DND-41 (cell line): ENCODE data around the gene CD207.

Experiments
- ATAC-seq: fragments of 200-7000 bp; cut with Tn5 transposase; 3 replicates; pipeline ENCODE4 v1.9.1; 2021; ENCODE audit warnings: low read depth; ENCODE audit not compliant: insufficient read depth
- DNase-seq: peaks from one replicate; pipeline ENCODE4 v3.0.0-alpha.2; 2020
- H2AFZ ChIP-seq: 2 replicates; pipeline ENCODE4 v1.6.0; 2012; ENCODE audit warnings: low read depth, low read length
- H3K27ac ChIP-seq: 2 replicates; pipeline ENCODE4 v1.5.1; 2012; ENCODE audit warnings: low read length, inconsistent platforms
- H3K27me3 ChIP-seq: fragments of 200-600 bp; sonication (generic); 2 replicates; pipeline ENCODE4 v1.6.0; 2012; ENCODE audit warnings: low read length, mild to moderate bottlenecking, inconsistent platforms; ENCODE audit not compliant: insufficient read depth, poor library complexity
- H3K36me3 ChIP-seq: 2 replicates; pipeline ENCODE4 v1.5.1; 2012; ENCODE audit warnings: low read length, inconsistent platforms; ENCODE audit not compliant: insufficient read depth
- H3K4me1 ChIP-seq: 2 replicates; pipeline ENCODE4 v1.5.1; 2012; ENCODE audit warnings: mild to moderate bottlenecking, low read length; ENCODE audit not compliant: insufficient read depth
- H3K4me2 ChIP-seq: 2 replicates; pipeline ENCODE4 v1.6.0; 2012; ENCODE audit warnings: mild to moderate bottlenecking, moderate library complexity, low read length, inconsistent platforms; ENCODE audit not compliant: insufficient read depth
- H3K4me3 ChIP-seq, 2 experiments: fragments of 200-600 bp in 1 of 2; shearing (Covaris generic) in 1 of 2; 2 replicates each; pipeline ENCODE4 v1.5.1; 2012 to 2016; ENCODE audit warnings: inconsistent platforms in 2 of 2, low read length in 2 of 2, mild to moderate bottlenecking in 2 of 2, low read depth in 1 of 2, moderate library complexity in 1 of 2
- H3K79me2 ChIP-seq: 2 replicates; pipeline ENCODE4 v1.6.0; 2012; ENCODE audit warnings: low read length, inconsistent platforms; ENCODE audit not compliant: insufficient read depth
- H3K9ac ChIP-seq: 2 replicates; pipeline ENCODE4 v1.6.0; 2012; ENCODE audit warnings: low read depth, mild to moderate bottlenecking, inconsistent platforms, low read length, moderate library complexity
- H3K9me3 ChIP-seq: 2 replicates; pipeline ENCODE4 v1.5.1; 2012; ENCODE audit warnings: low read length, moderate library complexity, mild to moderate bottlenecking, inconsistent platforms; ENCODE audit not compliant: insufficient read depth, severe bottlenecking
- H4K20me1 ChIP-seq: 2 replicates; pipeline ENCODE4 v1.6.0; 2012; ENCODE audit warnings: low read length; ENCODE audit not compliant: insufficient read depth
- EZH2 ChIP-seq: IDR thresholded peaks from 3 replicates; pipeline ENCODE4 v1.6.1; 2012; ENCODE audit warnings: borderline replicate concordance, low read depth, mild to moderate bottlenecking, moderate library complexity, low read length, inconsistent platforms; ENCODE audit not compliant: severe bottlenecking
- TF ChIP-seq, protein P1 (sequence below): IDR thresholded peaks from 2 replicates; pipeline ENCODE4 v1.5.1; 2012; ENCODE audit warnings: borderline replicate concordance, low read length, moderate library complexity, mild to moderate bottlenecking; ENCODE audit not compliant: poor library complexity, severe bottlenecking; ENCODE audit errors: extremely low read depth

CD207 gene

DNA sequence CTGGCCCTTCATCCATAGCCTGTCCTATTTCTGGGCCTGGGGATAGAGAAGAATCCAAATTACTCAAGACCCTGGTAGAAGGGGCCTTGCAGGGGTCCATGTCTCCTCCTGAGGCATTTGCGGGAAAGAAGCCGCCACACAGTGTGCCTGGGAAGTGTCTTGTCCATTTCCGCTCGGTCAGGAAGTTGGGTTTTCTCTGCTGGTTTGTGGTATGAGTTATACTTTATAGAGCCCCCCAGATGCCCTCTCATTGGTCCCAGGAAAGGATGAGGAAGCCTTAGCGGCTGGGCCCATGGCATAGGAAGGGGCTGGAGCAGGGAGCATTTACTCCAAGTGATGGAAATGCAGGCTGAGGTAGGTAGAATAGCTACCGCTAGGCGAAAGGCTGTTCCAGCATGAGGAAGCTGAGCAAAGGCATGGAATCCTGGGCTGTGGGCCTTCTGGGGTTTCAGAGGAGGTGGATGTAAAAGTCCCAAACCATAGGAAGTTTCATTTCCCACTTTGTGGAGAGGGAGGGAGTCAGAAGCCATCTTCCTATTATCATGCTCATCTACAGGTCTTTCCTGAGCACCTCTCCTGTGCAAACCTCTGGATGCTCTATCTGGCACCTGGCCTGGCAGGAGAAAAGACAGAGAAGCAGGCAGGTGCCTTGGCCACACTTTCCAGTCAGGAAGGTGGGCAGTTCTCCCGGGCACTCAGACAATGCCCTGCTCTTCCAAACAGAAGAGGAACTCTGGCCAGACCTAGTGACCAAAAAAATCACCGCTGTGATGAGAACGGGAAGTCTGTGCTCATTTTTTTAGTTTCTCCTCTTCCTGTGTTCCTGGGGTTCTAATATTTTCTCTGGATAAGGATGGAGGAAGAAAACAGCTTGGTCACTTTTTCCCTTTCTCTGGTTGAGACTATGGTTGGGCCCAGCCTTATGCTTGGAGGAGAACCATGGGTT lies 2.6 kb upstream of the CD207 start:
- DNase-seq, result no peak
- H3K9me3 ChIP-seq, result no peaks in the 10 kb centered on the region
- H3K27ac ChIP-seq, result no peak overlapping the region
- no peaks in the 10 kb centered on the region for H3K27me3 ChIP-seq
- no peak overlapping the region for H2AFZ ChIP-seq
- TF ChIP-seq, protein P1, sequence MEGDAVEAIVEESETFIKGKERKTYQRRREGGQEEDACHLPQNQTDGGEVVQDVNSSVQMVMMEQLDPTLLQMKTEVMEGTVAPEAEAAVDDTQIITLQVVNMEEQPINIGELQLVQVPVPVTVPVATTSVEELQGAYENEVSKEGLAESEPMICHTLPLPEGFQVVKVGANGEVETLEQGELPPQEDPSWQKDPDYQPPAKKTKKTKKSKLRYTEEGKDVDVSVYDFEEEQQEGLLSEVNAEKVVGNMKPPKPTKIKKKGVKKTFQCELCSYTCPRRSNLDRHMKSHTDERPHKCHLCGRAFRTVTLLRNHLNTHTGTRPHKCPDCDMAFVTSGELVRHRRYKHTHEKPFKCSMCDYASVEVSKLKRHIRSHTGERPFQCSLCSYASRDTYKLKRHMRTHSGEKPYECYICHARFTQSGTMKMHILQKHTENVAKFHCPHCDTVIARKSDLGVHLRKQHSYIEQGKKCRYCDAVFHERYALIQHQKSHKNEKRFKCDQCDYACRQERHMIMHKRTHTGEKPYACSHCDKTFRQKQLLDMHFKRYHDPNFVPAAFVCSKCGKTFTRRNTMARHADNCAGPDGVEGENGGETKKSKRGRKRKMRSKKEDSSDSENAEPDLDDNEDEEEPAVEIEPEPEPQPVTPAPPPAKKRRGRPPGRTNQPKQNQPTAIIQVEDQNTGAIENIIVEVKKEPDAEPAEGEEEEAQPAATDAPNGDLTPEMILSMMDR, result no peak
- TF ChIP-seq EZH2, result no peak
- no peaks in the 10 kb centered on the region for H3K79me2 ChIP-seq
- no peak overlapping the region for H3K4me3 ChIP-seq
- H4K20me1 ChIP-seq, result peaks cover 2% of the 10 kb centered on the region; the same call in 1 of the 2 replicates
- no peak for ATAC-seq
- no peak overlapping the region for H3K4me2 ChIP-seq
- no peak overlapping the region for H3K9ac ChIP-seq
- H3K36me3 ChIP-seq, result no peaks in the 10 kb centered on the region
- H3K4me1 ChIP-seq, result no peaks in the 10 kb centered on the region

DNA sequence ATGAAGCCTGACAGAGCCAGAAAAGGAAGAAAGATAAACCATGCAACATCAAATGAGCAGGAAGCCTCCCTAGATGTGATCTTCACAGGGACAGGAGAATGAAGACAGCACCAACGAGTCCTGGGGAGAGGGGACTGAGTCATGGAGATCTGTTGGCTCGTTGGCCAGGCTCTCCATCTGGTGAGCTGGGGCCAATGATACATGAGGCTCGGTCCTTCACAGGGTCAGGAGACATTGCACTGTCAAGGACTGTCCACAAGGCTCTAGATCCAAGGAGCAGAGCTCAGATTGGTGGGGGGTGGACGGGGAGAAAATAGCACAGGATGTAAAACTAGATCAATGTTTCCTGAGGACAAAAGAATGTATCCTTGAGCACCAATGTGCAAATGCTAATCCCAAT lies 735 bp downstream of the CD207 start:
- no peaks in the 10 kb centered on the region for H3K36me3 ChIP-seq
- TF ChIP-seq EZH2, result no peak
- TF ChIP-seq, protein P1, result no peak
- H2AFZ ChIP-seq, result no peak overlapping the region
- H3K79me2 ChIP-seq, result no peaks in the 10 kb centered on the region
- DNase-seq, result no peak
- no peaks in the 10 kb centered on the region for H3K9me3 ChIP-seq
- H3K27ac ChIP-seq, result no peak overlapping the region
- H3K4me1 ChIP-seq, result no peaks in the 10 kb centered on the region
- no peak overlapping the region for H3K4me2 ChIP-seq
- peaks cover 5% of the 10 kb centered on the region for H3K27me3 ChIP-seq
- ATAC-seq, result no peak
- H4K20me1 ChIP-seq, result peaks cover 2% of the 10 kb centered on the region; the same call in 1 of the 2 replicates
- H3K4me3 ChIP-seq, result no peak overlapping the region
- no peak overlapping the region for H3K9ac ChIP-seq

DNA sequence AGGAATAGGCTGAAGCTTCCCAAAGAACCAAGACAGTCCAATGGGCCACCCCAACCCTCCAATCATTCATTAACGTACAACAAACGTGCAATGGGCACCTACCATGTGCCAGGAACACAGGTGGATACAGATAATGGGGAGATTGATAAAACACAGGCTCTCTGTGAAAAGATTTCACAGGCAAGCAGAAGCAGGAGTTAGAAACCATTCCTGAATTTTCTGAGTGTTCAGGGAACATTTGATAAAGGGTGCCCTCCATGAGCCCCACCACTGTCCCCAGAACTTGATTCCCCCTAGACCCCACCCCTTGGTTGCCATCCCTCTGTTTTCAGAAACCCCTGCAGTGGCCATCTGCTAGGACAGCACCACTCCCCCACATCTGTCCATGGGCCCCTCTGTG lies 1.5 kb downstream of the CD207 start:
- TF ChIP-seq EZH2, result no peak

DNA sequence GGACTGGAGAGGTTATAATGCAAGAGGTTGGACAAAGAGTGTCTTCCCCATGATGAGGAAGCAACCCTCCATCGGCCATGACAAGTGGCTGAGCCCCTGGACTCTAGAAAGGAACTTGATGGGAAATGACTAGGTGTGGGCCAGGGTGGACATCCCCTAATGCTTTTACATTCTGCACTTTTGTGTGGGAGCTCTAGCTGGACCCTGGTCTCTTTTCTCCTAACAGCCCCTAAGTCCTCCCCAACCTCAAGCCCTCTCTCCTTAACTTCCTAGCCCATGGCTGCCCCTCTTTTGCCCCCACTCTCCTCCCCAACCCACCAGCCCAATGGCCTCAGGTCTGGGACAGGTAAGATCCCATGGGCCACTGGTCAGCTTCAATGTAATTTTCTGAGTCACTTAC lies 2.4 kb downstream of the CD207 start:
- H3K27ac ChIP-seq, result no peak overlapping the region
- H3K27me3 ChIP-seq, result peaks cover 7% of the 10 kb centered on the region
- H3K79me2 ChIP-seq, result no peaks in the 10 kb centered on the region
- no peak overlapping the region for H3K4me3 ChIP-seq
- peaks cover 2% of the 10 kb centered on the region; the same call in 1 of the 2 replicates for H4K20me1 ChIP-seq
- no peak overlapping the region for H2AFZ ChIP-seq
- DNase-seq, result no peak
- no peak for ATAC-seq
- H3K9ac ChIP-seq, result no peak overlapping the region
- TF ChIP-seq, protein P1, result no peak
- no peak for TF ChIP-seq EZH2
- no peaks in the 10 kb centered on the region for H3K4me1 ChIP-seq
- no peak overlapping the region for H3K4me2 ChIP-seq
- H3K36me3 ChIP-seq, result no peaks in the 10 kb centered on the region
- H3K9me3 ChIP-seq, result no peaks in the 10 kb centered on the region

More for the DNA sequence above, 1.5 kb downstream of the CD207 start:
- ATAC-seq (no peak), DNase-seq (no peak)
- Histone ChIP-seq H3K27me3 (peaks cover 5% of the 10 kb centered on the region), H3K79me2 (no peaks in the 10 kb centered on the region), H3K9me3 (no peaks in the 10 kb centered on the region), H2AFZ (no peak overlapping the region), H3K27ac (no peak overlapping the region), H3K36me3 (no peaks in the 10 kb centered on the region), H3K4me3 (no peak overlapping the region), H3K4me1 (no peaks in the 10 kb centered on the region), H3K9ac (no peak overlapping the region), H3K4me2 (no peak overlapping the region), H4K20me1 (peaks cover 2% of the 10 kb centered on the region; the same call in 1 of the 2 replicates)
